T-helper 1 cell treated with Interleukin-12 subunit alpha and Interleukin-12 subunit beta and Interleukin-4 antibody, amounts not matched to agents 30 ng/mL and 1 ng/mL, for 36 hours (primary cell): ENCODE measurements around the gene LAYN. TPM values are rescaled to one million over a fixed set of nuclear protein-coding genes. Genes with fewer than 3 reads are reported as not detected.

ENCODE experiments used
- intact Hi-C: fragments of 100-400 bp; cut with micrococcal nuclease; formaldehyde crosslinking; loops from one replicate; pipeline ENCODE4 v1.15.1; 2024
- total RNA-seq: library from RNA; stranded (reverse); gene quantifications from 2 replicates; pipeline ENCODE4 v1.2.3, GENCODE V29; 2022

Gene LAYN
- total RNA-seq, 1 donor from 2014 or later = 4.1 TPM

DNA sequence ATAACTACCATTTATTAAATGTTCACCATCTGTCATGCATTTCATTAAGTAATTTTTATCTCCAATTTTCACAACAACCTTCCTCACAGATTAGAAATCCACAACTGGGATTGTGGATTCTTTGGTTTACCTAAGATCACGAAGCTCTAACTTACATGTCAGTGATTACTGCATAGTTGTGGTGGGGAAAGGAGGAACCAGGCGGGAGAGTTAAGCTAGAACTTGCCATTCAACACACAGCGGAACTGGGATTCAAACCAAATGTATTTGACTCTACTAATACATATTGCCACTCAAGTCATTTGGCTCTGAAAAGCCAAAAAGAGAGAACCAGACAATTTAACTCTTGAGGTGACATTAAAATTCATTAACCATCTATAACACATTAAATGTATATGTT, 10.4 kb upstream of the LAYN start:
- intact Hi-C loops = loop anchor here (2.0 to 10.0 kb wide), 2 partner anchors 17 to 1075 kb away; partner anchors contain the start of gene BTG4

DNA sequence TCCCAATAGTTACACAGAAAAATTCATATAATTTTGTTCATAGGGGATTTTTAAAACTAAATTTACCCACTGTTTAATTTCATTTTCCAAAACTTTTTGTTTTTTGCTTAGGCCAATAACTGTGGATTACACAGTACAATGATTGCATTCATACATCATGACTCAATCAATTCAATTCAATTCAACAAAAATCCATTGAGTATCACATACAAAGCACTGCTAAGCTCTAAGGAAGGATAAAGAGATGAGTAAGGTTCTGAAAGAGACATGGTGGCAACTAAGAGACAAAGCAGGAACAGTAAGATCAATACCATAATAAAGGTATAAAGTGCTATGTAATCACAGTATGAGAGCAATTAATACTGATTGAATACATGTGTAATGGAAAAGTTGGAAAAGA, 9.4 kb upstream of the LAYN start:
- intact Hi-C loops = loop anchor here (1.0 to 10.0 kb wide), 3 partner anchors 8 to 1076 kb away; partner anchors contain the start of gene BTG4

DNA sequence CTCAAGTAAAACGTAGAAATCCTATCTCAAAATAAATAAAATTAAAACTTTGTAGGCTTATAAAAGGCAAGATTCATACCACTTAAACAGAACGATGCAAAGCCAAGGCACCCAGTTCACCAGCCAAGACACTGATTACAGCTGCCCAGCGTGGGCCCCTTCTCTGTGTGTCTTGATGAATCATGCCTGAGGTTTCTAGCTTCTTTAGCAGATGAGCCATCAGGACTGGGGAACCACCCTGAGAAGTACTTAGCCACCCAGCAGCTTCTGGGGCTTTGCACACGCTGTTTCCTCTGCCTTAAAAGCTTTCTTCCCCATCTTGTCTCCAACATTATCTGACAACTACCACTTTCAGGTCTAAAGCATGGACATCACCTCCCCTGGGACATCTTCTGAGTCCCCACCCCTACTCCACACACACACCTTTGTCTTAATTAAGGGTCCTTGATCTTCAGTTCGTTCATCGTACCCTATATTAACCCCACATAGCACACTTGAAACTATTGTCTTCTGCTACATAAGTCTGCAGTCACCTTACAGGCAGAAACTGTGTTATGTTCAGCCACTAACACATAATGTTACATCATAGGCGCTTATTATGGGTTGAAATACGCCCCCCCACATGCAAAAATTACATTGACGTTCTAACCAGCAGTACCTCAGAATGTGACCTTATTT, 8.7 kb upstream of the LAYN start:
- intact Hi-C loops = loop anchor here (1.0 to 10.0 kb wide), 3 partner anchors 7 to 1077 kb away; partner anchors contain the start of gene BTG4

DNA sequence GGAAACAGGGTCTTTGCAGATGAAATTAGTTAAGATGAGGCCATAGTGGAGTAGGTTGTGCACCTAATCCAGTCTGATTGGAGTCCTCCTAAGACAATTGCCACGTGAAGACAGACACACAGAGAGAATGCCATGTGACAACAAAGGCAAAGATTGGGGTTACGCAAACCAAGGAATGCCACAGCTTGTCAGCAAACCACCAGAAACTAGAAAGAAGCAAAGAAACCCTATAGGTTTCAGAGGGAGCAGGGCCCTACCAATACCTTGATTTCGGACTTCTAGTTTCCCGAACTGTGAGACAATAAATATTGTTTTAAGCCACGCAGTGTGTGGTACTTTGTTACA, 8.2 kb upstream of the LAYN start:
- intact Hi-C loops = loop anchor here (10.0 kb wide), 1 partner anchor 1078 kb away; no protein-coding TSS in a partner anchor

DNA sequence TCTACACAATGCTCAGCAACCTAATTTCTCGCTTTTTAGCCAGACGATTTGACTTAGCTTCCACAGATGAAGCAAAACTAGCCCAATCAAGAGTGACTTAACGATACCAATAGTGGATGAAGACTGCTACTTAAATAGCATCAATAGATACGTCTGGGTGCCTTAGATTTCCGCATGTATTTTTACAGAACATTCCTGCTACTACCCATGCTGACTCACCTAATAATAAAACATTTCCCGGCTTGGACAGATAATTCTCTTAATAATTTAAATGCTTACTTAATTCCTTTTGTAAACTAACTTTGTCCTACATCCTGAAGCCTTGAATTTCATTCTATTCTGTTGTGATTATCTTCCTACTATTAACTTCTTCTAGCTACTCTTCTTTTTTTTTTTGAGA, 5.2 kb upstream of the LAYN start:
- intact Hi-C loops = loop anchor here (5.0 to 10.0 kb wide), 2 partner anchors 158 to 1080 kb away; partner anchors contain the start of gene POU2AF1

DNA sequence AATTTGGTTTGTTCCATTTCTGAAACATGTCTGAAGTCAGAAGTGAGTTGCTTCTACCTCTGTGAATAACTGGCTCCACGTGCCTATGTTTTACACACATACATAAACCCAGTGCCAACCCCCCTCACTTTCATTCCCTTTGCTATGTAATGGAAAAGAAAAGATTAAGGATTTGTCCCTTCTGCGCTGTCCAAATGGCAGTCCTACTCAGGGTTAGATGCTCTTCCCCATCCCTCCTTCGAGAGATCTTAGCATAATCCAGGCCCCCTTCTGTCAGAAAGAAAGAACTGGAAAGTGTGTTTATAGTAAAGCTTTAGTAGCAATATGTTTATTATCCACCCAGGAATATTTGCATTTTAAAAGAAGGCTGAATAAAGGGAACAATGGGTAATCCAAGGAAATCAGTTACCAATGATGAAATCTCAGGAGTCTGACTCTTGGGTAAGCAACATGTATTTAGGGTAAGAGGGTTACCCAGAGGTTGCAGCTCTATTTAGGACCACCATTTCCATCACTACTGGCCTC, 3.1 kb upstream of the LAYN start:
- intact Hi-C loops = loop anchor here (5.0 to 10.0 kb wide), 2 partner anchors 160 to 1083 kb away; partner anchors contain the start of gene POU2AF1

DNA sequence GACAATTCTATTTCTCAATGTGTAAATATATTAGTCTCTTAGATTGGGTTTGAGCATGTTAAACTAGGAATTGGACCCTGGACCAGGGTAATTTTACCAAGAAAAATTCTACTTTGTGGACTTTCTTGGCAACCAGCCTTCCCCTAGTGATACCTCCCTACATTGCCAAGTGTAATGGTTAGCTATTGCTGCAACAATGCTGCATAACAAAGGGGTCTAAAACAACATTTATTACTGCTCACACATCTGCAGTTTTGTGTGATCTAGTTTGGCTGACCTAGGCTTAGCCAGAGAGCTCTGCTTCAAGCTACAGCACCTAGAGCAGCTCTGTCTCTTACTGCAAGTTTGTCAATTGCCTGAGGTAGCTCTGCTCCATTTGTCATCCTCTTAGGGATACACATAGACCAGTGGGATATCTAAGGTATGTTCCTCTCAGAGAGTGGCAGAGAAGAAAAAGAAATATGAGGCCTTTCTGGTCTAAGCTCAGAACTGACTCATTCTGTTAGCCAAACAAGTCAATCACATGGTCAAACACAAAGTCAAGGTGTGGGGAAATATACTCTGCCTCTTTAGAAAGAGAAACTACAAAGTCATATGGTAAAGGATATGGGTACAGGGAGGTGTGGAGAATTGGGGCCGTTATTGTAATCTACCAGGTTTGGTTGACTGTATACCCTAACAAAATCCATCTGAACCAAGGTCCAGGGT, 2.0 kb upstream of the LAYN start:
- intact Hi-C loops = loop anchor here (1.0 to 10.0 kb wide), 4 partner anchors 7 to 1084 kb away; partner anchors contain the start of gene POU2AF1

DNA sequence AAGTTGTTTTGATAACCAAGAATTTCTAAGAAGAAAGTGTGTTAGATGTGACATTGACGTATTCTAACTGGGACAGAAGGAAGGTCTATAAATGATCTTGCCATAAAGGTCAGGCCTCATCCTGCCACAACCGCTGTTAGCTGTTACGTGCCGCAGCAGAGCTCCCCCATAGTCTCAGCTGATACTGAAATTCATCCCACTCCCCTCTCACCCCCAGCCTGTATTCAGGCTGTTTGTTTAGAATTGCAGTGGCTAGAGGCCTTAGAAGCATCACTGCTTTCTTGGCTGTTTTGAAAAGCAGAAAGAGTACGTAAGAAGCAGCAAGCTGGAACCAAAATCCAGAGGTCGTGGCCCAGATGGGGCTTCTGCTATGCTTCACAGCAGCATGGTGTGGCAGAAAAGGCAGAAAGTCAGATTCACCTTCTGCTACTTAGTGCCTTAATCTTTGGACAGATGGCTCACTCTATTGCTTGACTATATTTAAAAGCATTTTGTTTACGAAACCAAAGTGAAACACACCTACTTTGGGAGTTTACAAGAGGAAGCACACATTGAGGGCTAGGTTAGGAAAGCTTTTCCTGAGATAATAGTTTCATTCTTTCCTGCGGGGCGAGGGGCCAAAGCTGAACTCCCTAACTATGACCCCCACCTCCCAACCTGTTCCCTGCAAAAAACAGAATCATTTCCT, 950 bp upstream of the LAYN start:
- intact Hi-C loops = loop anchor here (1.0 to 10.0 kb wide), 4 partner anchors 8 to 1085 kb away; partner anchors contain the start of gene POU2AF1

DNA sequence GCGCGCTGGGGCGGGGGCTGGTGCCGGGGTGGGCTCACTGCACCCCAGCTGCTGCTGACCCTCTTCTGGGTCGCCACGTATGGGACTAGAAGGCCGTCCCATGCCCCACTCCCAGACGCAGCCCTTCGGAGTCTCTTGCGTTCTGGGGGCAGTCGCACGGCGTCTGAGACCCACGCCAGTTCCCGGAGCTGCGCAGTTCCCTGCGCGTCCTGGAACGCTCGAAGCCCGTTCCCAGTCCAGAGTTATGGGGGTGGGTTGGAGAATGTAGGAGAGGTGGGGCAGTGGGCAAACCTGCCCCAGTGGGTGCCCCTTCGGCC, 375 bp downstream of the LAYN start:
- intact Hi-C loops = no loop called here

DNA sequence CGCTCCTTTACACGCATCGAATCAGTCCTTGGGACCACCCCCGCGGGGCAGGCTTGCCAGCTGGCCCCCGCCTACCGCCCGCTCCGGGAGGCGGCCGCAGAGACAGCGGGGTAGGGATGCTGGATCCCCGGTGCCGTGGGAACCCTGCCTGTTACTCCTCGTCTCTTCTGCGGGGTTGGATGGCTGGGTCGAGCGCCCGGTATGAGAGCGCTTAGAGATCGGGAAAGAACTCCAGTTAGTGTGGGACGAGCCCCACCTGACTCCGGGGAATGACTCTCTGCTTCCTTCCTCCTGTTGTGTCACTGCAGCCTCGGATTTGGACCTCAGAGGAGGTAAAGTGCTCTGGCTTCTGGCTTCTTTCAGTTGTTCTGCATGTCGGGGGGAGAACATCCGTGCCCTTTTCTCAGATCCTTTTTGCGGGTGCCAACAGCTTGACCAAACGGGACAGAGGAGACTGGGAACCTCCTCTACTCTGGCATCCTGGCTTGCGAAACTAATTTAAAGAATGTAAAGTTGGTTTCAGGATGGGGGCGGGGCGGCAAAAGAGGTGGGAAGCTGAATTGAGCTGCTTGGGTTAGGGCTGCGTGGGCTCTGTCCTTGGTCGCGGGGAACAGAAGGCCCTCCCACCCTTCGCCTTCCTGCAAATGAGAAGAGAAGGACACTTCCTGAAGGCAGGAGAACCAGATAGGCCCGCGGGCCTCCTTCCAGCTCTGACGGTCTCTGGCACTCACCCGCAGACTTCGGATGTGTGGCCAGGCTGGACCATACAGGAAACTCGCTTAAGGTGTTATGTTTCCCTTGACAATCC, 938 bp downstream of the LAYN start:
- intact Hi-C loops = loop anchor here (2.0 kb wide), 1 partner anchor 13 kb away; no protein-coding TSS in a partner anchor

DNA sequence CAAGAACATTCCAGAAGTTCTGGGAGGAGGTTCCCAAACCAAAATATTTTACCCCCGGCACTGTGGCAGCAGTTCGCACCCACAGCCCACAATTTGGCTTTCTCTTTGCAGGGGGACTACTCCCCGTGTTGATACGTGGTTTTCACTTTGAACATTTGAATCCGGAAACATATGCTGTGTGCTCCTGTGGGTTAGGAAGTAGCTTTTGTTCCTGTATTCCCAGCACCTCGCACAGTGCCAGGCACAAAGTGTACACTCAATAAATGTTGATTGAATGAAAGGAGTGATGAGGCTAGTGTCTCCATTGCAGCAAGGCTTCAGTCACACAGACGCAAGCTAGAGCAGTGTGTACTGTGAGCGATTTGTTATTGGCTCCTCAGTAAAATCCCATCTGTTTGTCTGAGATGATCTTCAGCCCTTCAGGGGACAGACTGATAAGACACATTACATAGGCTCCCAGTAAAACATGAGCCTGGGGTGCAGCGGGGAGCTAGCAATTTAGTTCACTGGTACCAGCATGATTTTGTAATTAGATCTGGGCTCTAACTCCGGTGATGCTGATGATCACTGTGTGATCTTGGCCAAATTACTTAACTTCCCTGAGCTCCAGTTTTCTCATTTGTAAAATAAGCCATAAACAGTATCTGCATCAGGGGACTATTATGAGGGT, 2.2 kb downstream of the LAYN start:
- intact Hi-C loops = loop anchor here (2.0 kb wide), 1 partner anchor 14 kb away; no protein-coding TSS in a partner anchor

DNA sequence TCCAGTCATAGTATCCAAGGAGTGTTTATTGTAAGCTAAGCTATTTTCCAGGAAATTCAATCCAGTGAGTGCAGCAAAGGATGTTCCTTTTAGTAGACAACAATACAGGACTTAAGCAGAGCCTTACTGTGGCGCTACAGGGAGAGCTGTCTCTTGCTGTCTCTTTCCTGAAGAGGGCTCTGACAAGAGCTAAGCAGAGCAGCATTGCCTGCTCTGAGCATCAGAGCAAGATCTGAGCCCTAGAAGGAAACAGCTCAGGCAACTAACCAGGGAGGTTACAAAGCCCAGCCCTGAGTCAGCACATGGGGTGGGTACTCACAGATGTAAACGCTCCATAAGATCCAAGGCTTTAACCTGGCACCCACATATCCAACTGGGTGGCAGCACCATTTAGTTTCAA, 8.0 kb downstream of the LAYN start:
- intact Hi-C loops = no loop called here

DNA sequence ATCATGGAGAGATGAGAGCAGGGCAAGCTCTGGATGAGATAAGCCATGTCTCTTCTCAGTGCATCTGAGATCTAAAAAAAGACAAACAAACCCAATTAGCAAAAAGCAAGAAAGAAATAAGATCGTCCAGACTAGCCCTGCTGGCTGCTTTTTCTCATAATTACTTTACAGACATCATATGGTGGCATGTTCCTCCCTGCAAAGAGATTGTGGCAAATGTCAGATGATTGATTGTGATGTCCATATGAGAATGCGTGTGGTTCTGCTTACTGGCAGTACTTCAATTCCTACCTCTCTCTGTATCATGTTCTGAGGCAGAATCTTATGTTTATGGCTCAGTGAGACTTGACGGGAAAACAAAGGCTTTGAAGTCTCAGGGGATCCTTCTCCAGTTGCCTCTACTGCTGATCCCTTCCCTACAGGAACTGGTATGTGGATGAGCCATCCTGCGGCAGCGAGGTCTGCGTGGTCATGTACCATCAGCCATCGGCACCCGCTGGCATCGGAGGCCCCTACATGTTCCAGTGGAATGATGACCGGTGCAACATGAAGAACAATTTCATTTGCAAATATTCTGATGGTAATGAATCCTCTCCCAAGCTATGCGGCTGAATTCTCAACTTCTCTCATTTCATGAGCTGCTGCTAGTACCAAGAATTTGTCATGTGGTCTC, 8.8 kb downstream of the LAYN start:
- intact Hi-C loops = no loop called here

DNA sequence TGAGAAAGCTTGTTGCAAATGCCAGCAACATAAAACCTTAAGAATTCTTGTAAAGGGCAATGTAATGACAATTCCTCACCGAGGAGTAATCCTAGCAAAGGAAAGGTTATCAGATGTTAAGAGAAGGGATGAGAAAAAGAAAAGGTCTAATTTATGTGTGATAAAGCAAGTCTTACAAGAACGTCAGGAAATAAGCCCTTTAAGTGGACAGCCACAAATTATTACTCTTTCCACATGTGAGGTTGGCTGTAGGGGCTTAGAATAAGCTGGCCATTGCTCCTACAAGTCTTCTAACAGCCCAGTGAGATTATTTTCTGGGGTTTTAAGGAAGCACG, 9.3 kb downstream of the LAYN start:
- intact Hi-C loops = no loop called here

DNA sequence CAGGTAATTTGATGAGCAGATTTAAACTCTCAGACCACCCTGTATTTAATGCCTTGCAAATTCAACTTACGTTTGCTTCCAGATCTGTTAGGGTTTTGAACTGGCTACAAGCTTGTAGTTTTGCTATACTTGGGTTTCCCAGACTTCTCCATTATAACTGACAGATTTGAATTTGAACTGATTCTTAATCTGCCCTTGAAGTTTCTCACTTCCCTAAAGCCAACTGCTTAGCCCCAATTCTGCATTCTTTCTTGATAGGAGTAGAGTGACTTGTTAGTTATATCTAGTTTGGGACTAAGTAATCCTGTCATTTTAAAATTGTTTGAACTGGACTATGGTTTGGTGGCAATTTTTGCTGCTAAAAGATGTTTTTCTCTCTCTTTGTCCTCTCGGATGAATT, 9.7 kb downstream of the LAYN start:
- intact Hi-C loops = no loop called here

DNA sequence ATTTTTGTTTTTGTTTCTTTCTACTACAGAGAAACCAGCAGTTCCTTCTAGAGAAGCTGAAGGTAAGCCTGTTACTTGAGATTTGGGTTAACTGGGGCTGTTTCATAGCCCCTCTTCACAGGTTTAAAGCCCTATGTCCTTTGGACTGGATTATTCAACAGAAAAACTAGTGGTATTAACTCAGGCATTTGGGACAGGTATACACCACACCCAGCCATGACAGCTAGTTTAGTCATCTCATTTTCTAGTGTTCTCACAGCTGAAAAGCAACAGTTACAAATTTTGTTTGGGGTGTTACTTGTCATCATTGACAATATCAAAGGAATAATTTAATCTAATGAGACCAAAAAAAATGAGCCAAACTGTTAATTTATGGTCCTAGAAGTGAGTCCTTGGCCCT, 14.0 kb downstream of the LAYN start:
- intact Hi-C loops = no loop called here

DNA sequence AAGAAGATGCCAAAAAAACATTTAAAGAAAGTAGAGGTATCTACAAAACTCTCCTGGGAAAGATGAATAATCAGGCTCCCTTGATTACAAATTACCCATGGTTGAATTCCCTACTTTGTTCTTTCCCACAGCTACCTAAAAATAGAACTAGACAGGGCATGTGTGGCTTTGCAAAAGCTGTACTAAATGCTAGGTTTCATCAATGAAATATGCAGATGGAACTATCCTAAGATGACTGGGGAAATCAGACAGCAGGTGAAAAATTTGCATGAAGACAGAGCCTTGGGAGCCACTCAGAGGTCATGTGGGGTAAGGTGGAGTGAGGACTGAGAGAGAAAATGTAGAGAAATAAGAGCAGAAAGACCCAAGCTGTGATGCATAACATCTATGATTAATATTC, 14.7 kb downstream of the LAYN start:
- intact Hi-C loops = no loop called here

DNA sequence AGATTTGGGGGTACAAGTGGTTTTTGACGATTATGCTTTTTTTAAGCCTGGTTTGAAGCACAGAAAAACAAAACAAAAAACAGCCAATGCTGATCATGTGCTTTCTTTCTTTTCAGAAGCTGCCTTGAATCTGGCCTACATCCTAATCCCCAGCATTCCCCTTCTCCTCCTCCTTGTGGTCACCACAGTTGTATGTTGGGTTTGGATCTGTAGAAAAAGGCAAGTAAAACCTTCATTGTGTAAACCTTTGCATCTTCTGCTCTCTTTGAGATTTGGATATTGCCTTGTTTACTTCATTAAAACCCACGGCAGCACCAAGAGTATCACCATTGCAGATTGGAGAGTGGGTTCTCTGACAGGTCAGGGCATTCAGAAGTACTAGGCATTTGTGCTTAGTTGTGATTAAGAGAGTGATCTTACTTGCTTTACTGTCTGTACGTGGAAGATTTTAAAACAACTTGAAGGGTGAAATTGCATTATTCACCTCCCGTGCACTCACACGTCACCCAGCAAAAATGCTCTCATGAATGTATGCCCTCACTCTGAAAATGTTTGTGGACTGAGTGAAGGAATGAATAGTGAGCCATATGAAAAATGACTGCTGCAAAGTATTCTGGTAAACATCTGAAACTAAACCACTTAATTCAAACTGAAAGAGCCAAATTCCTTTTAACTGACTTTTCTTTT, 17.0 kb downstream of the LAYN start:
- intact Hi-C loops = no loop called here

DNA sequence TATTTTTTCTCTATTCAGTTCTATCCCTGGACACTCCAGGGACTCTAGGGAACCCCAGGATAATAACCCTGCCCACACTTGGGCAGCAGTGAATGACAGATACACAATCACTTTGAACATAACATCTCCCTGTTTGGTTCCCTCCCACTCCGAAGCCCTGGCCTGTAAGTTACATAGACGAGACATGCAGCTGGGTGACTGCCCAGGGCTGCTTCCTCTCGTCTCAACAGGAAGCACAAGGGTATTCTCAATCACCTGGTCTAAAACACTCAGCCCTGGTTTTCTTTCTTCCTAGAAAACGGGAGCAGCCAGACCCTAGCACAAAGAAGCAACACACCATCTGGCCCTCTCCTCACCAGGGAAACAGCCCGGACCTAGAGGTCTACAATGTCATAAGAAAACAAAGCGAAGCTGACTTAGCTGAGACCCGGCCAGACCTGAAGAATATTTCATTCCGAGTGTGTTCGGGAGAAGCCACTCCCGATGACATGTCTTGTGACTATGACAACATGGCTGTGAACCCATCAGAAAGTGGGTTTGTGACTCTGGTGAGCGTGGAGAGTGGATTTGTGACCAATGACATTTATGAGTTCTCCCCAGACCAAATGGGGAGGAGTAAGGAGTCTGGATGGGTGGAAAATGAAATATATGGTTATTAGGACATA, 19.4 kb downstream of the LAYN start:
- intact Hi-C loops = no loop called here
